Activated CD8-positive, alpha-beta memory T cell treated with anti-CD3 and anti-CD28 coated beads for 48 hours (primary cell): ENCODE measurements around the gene LPP.

Experiments
- DNase-seq, 3 experiments: peaks; one replicate each; pipeline ENCODE4 v3.0.0-alpha.2; 2020; ENCODE audit warnings: low read depth in 2 of 3, low spot score in 2 of 3

LPP gene

GRCh38 chr3:188469228-188469885 lies 315.4 kb downstream of the LPP start:
- DNase-seq, result no peak

GRCh38 chr3:188470508-188471130 lies 316.7 kb downstream of the LPP start:
- no peak for DNase-seq

- DNase-seq, result no peak
These were observed 317.8 kb downstream of the LPP start for GRCh38 chr3:188471723-188472122.

GRCh38 chr3:188472336-188472735 lies 318.4 kb downstream of the LPP start:
- no peak for DNase-seq

- DNase-seq, result no peak
These were observed 319.1 kb downstream of the LPP start for GRCh38 chr3:188473045-188473444.

- DNase-seq, result no peak
These were observed 319.8 kb downstream of the LPP start for GRCh38 chr3:188473591-188474288.

- DNase-seq, result no peak
These were observed 323.0 kb downstream of the LPP start for GRCh38 chr3:188476935-188477334.

GRCh38 chr3:188480011-188480410 lies 326.1 kb downstream of the LPP start:
- DNase-seq, result no peak

- DNase-seq, result no peak
These were observed 329.0 kb downstream of the LPP start for GRCh38 chr3:188482929-188483328.

- DNase-seq, result no peak
These were observed 332.2 kb downstream of the LPP start for GRCh38 chr3:188486126-188486525.

GRCh38 chr3:188486952-188487351 lies 333.0 kb downstream of the LPP start:
- DNase-seq, result no peak

- no peak for DNase-seq
These were observed 333.7 kb downstream of the LPP start for GRCh38 chr3:188487652-188488051.

- no peak for DNase-seq
These were observed 334.8 kb downstream of the LPP start for GRCh38 chr3:188488801-188489200.

GRCh38 chr3:188489639-188490405 lies 335.9 kb downstream of the LPP start:
- no peak for DNase-seq

- DNase-seq, result no peak
These were observed 336.5 kb downstream of the LPP start for GRCh38 chr3:188490416-188490815.

- DNase-seq, result no peak
These were observed 337.3 kb downstream of the LPP start for GRCh38 chr3:188491276-188491687.

GRCh38 chr3:188496390-188496789 lies 342.4 kb downstream of the LPP start:
- DNase-seq, result no peak

- no peak for DNase-seq
These were observed 343.1 kb downstream of the LPP start for GRCh38 chr3:188497021-188497420.

GRCh38 chr3:188503647-188504046 lies 349.7 kb downstream of the LPP start:
- no peak for DNase-seq

GRCh38 chr3:188505151-188505550 lies 351.2 kb downstream of the LPP start:
- no peak for DNase-seq

- DNase-seq, result no peak
These were observed 352.0 kb downstream of the LPP start for GRCh38 chr3:188505911-188506310.

GRCh38 chr3:188506446-188506845 lies 352.5 kb downstream of the LPP start:
- no peak for DNase-seq
